ENCODE data around the gene ABO. TPM values are rescaled to one million over a fixed set of nuclear protein-coding genes. Genes with fewer than 3 reads are reported as not detected.
"Not testable (repeated sequence)": the region's sequence is repeated elsewhere in the genome, so short reads cannot be mapped to it uniquely, and the experiment has no call there.

Gene ABO
- total and polyA plus RNA-seq, 9 donors = 0.13 to 8.1 (median 2.9) TPM

GRCh38 chr9:133226219-133227171, 48.5 kb downstream of the ABO start:
- Histone ChIP-seq H3K27ac (ENCODE audit: low read length) (no peak overlapping the region), H3K27me3 (ENCODE audit: control insufficient read depth, insufficient read depth, low read length) (no peaks in the 10 kb centered on the region), H3K4me3 (ENCODE audit: low read length) (no peak overlapping the region), H3K36me3 (ENCODE audit: control insufficient read depth, insufficient read depth, low read length) (no peaks in the 10 kb centered on the region), H3K4me1 (ENCODE audit: control insufficient read depth, insufficient read depth, low read length) (no peaks in the 10 kb centered on the region), H3K9me3 (replicated peaks; ENCODE audit: control insufficient read depth, low read depth, low read length) (no peaks in the 10 kb centered on the region)
- WGBS (ENCODE audit: insufficient coverage) = 71% methylated on average over 18 of the region's 25 CpGs
- no peak for DNase-seq

DNA sequence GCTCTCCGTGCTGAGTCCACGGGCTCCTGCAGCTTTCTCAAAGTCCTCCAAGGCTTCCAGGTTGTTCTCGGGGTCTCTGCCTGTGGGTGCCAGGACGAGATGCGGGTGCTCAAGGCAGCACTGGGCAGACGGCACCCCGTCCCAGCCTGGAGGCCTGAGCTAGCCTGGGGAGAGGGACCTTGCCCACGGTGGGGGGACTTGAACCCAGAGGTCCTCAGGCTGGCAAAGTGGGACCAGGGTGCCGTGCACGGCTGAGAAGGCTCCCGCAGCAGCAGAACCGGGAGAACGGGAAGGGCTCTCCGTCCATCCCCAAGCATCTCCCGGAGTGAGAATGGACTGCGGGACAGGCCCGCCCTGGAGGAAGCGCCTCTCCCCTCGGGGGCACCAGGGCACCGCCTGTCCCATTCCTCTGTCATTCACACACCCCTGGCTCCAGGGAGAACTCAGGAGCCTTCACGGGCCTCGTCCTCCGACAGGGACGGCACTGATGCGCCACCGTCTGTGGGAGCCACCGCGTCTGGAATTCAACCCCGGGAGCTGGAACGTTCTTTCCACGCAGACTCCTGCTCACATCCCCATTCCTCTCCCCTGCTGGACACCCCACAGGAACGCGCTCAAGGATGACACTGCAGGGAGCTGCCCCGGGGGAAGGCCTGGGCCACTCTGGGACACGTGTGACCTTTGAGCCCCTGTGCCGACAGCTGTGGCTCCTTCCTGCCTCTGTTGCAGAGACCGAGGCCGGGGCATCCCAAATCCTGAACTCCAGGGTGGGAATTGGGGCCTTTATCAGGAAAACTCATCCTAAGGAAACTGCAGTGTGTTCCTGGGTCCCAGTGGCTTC, 49.6 kb downstream of the ABO start:
- WGBS (ENCODE audit: insufficient coverage) = 69% methylated on average over 38 of the region's 38 CpGs
- no peaks in the 10 kb centered on the region for H3K4me1 ChIP-seq (ENCODE audit: control insufficient read depth, insufficient read depth, low read length)
- H3K27ac ChIP-seq (ENCODE audit: low read length) = no peak overlapping the region

DNA sequence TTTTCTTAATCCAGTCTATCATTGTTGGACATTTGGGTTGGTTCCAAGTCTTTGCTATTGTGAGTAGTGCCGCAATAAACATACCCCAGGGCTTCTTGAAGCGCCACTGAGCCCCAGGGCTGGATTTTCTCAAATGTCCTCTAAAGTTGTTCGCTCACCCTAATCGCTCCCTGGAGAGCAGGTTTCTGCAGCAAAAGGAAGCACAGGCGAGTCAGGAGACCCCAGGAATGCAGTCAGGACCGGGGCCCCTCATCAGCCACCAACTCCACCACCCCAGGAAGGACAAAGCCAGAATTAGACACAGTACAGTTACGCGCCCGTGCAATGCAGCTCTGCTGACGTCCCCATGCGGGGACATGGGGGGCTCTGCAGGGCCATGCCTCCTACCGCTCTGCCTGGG, 50.2 kb downstream of the ABO start:
- Histone ChIP-seq H3K4me1 (ENCODE audit: control insufficient read depth, insufficient read depth, low read length) (no peaks in the 10 kb centered on the region), H3K27ac (ENCODE audit: low read length) (no peak overlapping the region), H3K36me3 (ENCODE audit: control insufficient read depth, insufficient read depth, low read length) (no peaks in the 10 kb centered on the region), H3K27me3 (ENCODE audit: control insufficient read depth, insufficient read depth, low read length) (no peaks in the 10 kb centered on the region), H3K9me3 (replicated peaks; ENCODE audit: control insufficient read depth, low read depth, low read length) (no peaks in the 10 kb centered on the region), H3K4me3 (ENCODE audit: low read length) (no peak overlapping the region)
- DNase-seq = no peak
- WGBS (ENCODE audit: insufficient coverage) = 67% methylated on average over 7 of the region's 12 CpGs

More for the DNA sequence above, 49.6 kb downstream of the ABO start:
- Histone ChIP-seq H3K4me3 (ENCODE audit: low read length) (no peak overlapping the region), H3K27me3 (ENCODE audit: control insufficient read depth, insufficient read depth, low read length) (no peaks in the 10 kb centered on the region), H3K36me3 (ENCODE audit: control insufficient read depth, insufficient read depth, low read length) (no peaks in the 10 kb centered on the region), H3K9me3 (replicated peaks; ENCODE audit: control insufficient read depth, low read depth, low read length) (no peaks in the 10 kb centered on the region)
- DNase-seq = no peak

- WGBS (ENCODE audit: insufficient coverage) = 13% methylated on average over 11 of the region's 13 CpGs
- peak; percentile 32 for DNase-seq
- H3K4me3 ChIP-seq (ENCODE audit: low read length); H3K27me3 ChIP-seq (ENCODE audit: control insufficient read depth, insufficient read depth, low read length); H3K4me1 ChIP-seq (ENCODE audit: control insufficient read depth, insufficient read depth, low read length); H3K9me3 ChIP-seq (replicated peaks; ENCODE audit: control insufficient read depth, low read depth, low read length); H3K36me3 ChIP-seq (ENCODE audit: control insufficient read depth, insufficient read depth, low read length): not testable (repeated sequence)
- peak overlapping the region; percentile 29 for H3K27ac ChIP-seq (ENCODE audit: low read length)
Measured at GRCh38 chr9:133223159-133223756, 51.7 kb downstream of the ABO start.

- H3K4me1 ChIP-seq (ENCODE audit: control insufficient read depth, insufficient read depth, low read length); DNase-seq; H3K36me3 ChIP-seq (ENCODE audit: control insufficient read depth, insufficient read depth, low read length); H3K27ac ChIP-seq (ENCODE audit: low read length); H3K9me3 ChIP-seq (replicated peaks; ENCODE audit: control insufficient read depth, low read depth, low read length); H3K27me3 ChIP-seq (ENCODE audit: control insufficient read depth, insufficient read depth, low read length); H3K4me3 ChIP-seq (ENCODE audit: low read length): not testable (repeated sequence)
- WGBS (ENCODE audit: insufficient coverage) = 73% methylated on average over 11 of the region's 12 CpGs
Measured at GRCh38 chr9:133221994-133222393, 53.0 kb downstream of the ABO start.

DNA sequence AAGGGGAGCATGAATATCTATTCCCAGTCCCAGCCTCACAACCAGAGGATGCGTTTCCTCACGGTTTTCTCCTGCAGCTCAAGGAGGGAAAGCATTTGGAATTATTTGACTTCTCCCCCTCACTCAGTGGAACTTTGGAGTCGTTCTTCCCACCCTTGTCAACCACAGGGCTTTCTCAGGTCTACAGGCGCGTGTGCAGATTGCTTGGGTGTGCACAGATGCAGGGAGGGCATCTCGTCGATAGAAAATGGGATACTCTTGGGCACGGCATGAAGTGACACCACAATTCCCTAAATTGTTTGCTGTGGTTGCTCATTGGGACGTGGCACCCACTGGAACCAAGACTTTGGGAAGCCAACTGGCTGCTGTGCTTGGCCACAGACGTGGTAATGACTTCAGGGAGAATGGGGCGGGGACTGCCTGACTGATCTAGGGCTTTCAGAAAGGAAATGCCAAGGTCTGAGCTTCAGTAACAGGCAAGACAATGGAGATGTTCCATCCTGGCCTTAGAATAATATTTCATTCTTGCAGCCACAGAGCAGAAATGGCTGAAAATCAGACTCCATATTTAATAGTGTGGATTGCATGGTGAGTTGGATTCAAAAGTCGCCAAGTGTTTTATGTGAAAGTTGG, 53.7 kb downstream of the ABO start:
- Histone ChIP-seq H3K9me3 (replicated peaks; ENCODE audit: control insufficient read depth, low read depth, low read length) (no peaks in the 10 kb centered on the region), H3K27me3 (ENCODE audit: control insufficient read depth, insufficient read depth, low read length) (no peaks in the 10 kb centered on the region)
- 75% methylated on average over 8 of the region's 12 CpGs for WGBS (ENCODE audit: insufficient coverage)

GRCh38 chr9:133218049-133218975, 56.7 kb downstream of the ABO start:
- H3K27me3 ChIP-seq (ENCODE audit: control insufficient read depth, insufficient read depth, low read length); H3K27ac ChIP-seq (ENCODE audit: low read length); H3K4me3 ChIP-seq (ENCODE audit: low read length); H3K9me3 ChIP-seq (replicated peaks; ENCODE audit: control insufficient read depth, low read depth, low read length); DNase-seq; H3K36me3 ChIP-seq (ENCODE audit: control insufficient read depth, insufficient read depth, low read length); H3K4me1 ChIP-seq (ENCODE audit: control insufficient read depth, insufficient read depth, low read length): not testable (repeated sequence)
- WGBS (ENCODE audit: insufficient coverage) = 72% methylated on average over 12 of the region's 19 CpGs

More for the DNA sequence above, 53.7 kb downstream of the ABO start:
- Histone ChIP-seq H3K4me1 (ENCODE audit: control insufficient read depth, insufficient read depth, low read length) (no peaks in the 10 kb centered on the region), H3K27ac (ENCODE audit: low read length) (no peak overlapping the region), H3K36me3 (ENCODE audit: control insufficient read depth, insufficient read depth, low read length) (no peaks in the 10 kb centered on the region), H3K4me3 (ENCODE audit: low read length) (no peak overlapping the region)
- DNase-seq = no peak

DNA sequence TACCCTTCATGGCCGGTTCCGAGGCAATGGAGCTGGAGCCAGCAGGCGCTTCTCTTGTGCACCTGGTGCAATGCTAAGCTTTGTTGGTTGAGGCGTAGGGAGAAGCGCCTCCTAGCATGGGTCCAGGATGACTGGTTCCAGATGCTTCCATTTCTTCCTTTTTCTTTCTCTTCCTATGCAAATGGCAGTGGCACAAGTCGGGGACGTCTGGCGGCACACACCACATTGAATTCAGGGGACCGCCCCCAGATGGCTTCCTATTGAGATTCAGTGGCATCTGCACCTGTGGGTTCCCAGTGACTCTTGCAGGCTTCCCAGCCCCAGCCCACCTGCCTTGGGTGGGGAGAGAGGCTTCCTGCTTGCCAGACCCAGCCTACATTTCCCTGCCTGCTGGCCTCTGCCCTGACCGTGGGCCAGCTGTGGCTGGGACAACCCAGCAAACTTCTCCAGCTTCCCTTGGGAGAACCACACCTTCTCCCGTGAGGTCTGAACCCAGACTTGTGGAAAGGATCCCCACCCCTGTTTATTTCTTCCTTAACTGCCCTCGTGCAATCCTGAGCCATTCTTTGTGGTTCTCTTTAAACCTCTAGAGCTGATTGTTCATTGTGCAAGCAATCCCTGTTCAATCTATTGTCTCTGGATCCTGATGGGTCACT, 57.5 kb downstream of the ABO start:
- not testable (repeated sequence) for H3K27me3 ChIP-seq (ENCODE audit: control insufficient read depth, insufficient read depth, low read length); H3K4me3 ChIP-seq (ENCODE audit: low read length); H3K9me3 ChIP-seq (replicated peaks; ENCODE audit: control insufficient read depth, low read depth, low read length); DNase-seq; H3K36me3 ChIP-seq (ENCODE audit: control insufficient read depth, insufficient read depth, low read length); H3K4me1 ChIP-seq (ENCODE audit: control insufficient read depth, insufficient read depth, low read length); H3K27ac ChIP-seq (ENCODE audit: low read length)
- WGBS (ENCODE audit: insufficient coverage) = 38% methylated on average over 5 of the region's 12 CpGs

DNA sequence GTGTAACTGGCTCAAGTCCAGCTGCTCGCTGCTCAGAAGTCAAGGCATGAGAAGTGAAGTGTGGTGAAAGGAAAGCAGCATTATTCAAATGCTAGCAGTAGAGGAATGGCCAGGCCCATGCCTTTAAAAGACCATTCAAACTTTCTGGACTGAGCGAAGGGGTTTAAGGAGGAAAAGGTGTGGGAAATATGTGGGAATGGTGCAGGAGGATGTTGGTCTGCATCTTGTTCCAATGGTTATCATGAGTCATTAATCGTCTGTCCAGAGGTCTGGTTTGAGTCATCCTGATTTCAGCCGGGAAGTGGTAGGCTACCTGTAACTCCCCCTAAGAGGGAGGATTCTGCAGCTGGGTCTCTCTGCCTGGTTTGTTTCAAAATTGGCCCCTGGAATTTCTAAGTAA, 60.7 kb downstream of the ABO start:
- H3K27me3 ChIP-seq (ENCODE audit: control insufficient read depth, insufficient read depth, low read length); H3K9me3 ChIP-seq (replicated peaks; ENCODE audit: control insufficient read depth, low read depth, low read length); H3K36me3 ChIP-seq (ENCODE audit: control insufficient read depth, insufficient read depth, low read length); H3K4me1 ChIP-seq (ENCODE audit: control insufficient read depth, insufficient read depth, low read length); DNase-seq; H3K4me3 ChIP-seq (ENCODE audit: low read length); H3K27ac ChIP-seq (ENCODE audit: low read length): not testable (repeated sequence)
- 65% methylated on average over 3 of the region's 4 CpGs for WGBS (ENCODE audit: insufficient coverage)
